Measurements from ENCODE around the gene ARID4B.
"Not testable (repeated sequence)": the region's sequence is repeated elsewhere in the genome, so short reads cannot be mapped to it uniquely, and the experiment has no call there.

ARID4B gene

GRCh38 chr1:235329139-235329902, 1.3 kb upstream of the ARID4B start:
- DNase-seq (ENCODE audit: low spot score), result peak; percentile 24

GRCh38 chr1:235328271-235329138, 526 bp upstream of the ARID4B start, which contains the start of gene GGPS1:
GGPS1 (plus strand) TSS chr1:235328570; CDS start chr1:235335265, 6,695 bp downstream.
- DNase-seq (ENCODE audit: low spot score), result peak; percentile 94

- DNase-seq (ENCODE audit: low spot score), result peak; percentile 51
These were observed 1.0 kb downstream of the ARID4B start for GRCh38 chr1:235326719-235327558.

- DNase-seq (ENCODE audit: low spot score), result no peak
These were observed 2.1 kb downstream of the ARID4B start for GRCh38 chr1:235325854-235326253.

- no peak for DNase-seq (ENCODE audit: low spot score)
These were observed 2.8 kb downstream of the ARID4B start for GRCh38 chr1:235325139-235325538.

- no peak for DNase-seq (ENCODE audit: low spot score)
These were observed 3.7 kb downstream of the ARID4B start for GRCh38 chr1:235324296-235324695.

- no peak for DNase-seq (ENCODE audit: low spot score)
These were observed 7.3 kb downstream of the ARID4B start for GRCh38 chr1:235320521-235321179.

- no peak for DNase-seq (ENCODE audit: low spot score)
These were observed 8.7 kb downstream of the ARID4B start for GRCh38 chr1:235319255-235319654.

- no peak for DNase-seq (ENCODE audit: low spot score)
These were observed 10.8 kb downstream of the ARID4B start for GRCh38 chr1:235317168-235317567.

- no peak for DNase-seq (ENCODE audit: low spot score)
These were observed 12.2 kb downstream of the ARID4B start for GRCh38 chr1:235315735-235316134.

GRCh38 chr1:235315173-235315572, 12.8 kb downstream of the ARID4B start:
- DNase-seq (ENCODE audit: low spot score), result no peak

GRCh38 chr1:235313931-235314678, 13.9 kb downstream of the ARID4B start:
- DNase-seq (ENCODE audit: low spot score), result no peak

- no peak for DNase-seq (ENCODE audit: low spot score)
These were observed 14.7 kb downstream of the ARID4B start for GRCh38 chr1:235313262-235313661.

GRCh38 chr1:235309206-235309605, 18.8 kb downstream of the ARID4B start:
- DNase-seq (ENCODE audit: low spot score), result not testable (repeated sequence)

- DNase-seq (ENCODE audit: low spot score), result no peak
These were observed 20.5 kb downstream of the ARID4B start for GRCh38 chr1:235307158-235308124.

GRCh38 chr1:235304549-235305451, 23.2 kb downstream of the ARID4B start:
- no peak for DNase-seq (ENCODE audit: low spot score)

GRCh38 chr1:235302143-235302542, 25.8 kb downstream of the ARID4B start:
- no peak for DNase-seq (ENCODE audit: low spot score)

GRCh38 chr1:235299169-235299858, 28.7 kb downstream of the ARID4B start:
- no peak for DNase-seq (ENCODE audit: low spot score)

Data from germinal center (tissue), 1 donor.